ENCODE data around the gene TEX11. TPM values are rescaled to one million over a fixed set of nuclear protein-coding genes. Genes with fewer than 3 reads are reported as not detected.
A peak's percentile ranks its signal among the peaks of the same experiment; 100 is the strongest.

Gene TEX11
- total and polyA plus RNA-seq, 10 of the 15 experiments (the other 5 are each of a cell fraction or from before 2014, with no cell fraction given): not detected

DNA sequence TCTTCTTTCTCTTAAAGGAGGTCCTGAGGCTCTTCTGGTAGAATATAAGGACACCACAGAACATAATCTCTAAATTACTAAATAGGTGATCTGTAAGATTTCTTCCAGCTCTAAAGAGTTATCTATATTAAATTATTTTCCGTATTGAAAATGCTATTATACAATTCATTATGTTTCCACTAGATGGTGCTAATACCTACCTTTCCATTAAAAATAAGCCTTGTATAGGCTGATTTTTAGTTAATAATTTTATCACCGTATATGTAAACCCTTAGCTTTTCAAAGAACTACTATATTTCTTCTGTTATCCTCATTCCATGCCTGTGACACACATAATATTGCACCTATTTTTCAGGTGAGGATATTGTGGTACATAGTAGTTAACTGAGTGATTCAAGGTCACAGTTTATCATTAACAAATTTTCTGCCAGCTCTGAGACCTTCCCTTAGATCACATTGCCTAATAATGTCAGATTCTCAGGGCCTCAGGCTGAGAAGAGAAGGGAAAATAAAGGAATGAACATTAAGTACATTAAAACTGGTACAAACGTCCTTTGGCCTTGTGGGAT lies 138.8 kb downstream of the TEX11 start:
- Histone ChIP-seq H3K27ac (ENCODE audit: control insufficient read depth, insufficient read depth) (no peak overlapping the region), H3K4me3 (no peak overlapping the region), H3K4me2 (ENCODE audit: control insufficient read depth, insufficient read depth) (no peak overlapping the region), H2AFZ (ENCODE audit: control insufficient read depth, low read depth, low read length) (no peak overlapping the region), H3K36me3 (ENCODE audit: control insufficient read depth in 2 of 2, insufficient read depth in 2 of 2, low read length in 1 of 2) (no peaks in the 10 kb centered on the region), H3K9ac (ENCODE audit: control insufficient read depth, insufficient read depth, low read length) (no peak overlapping the region), H4K20me1 (ENCODE audit: control insufficient read depth, insufficient read depth) (no peaks in the 10 kb centered on the region), H3K4me1 (ENCODE audit: control insufficient read depth, insufficient read depth, low read length) (no peaks in the 10 kb centered on the region), H3K27me3 (replicated peaks in 1 of 2; ENCODE audit: control insufficient read depth in 2 of 2, insufficient read depth in 2 of 2, low read length in 1 of 2) (no peaks in the 10 kb centered on the region), H3K79me2 (ENCODE audit: control insufficient read depth, insufficient read depth, low read length) (no peaks in the 10 kb centered on the region), H3K9me3 (replicated peaks; ENCODE audit: control insufficient read depth, insufficient read depth, low read length) (no peaks in the 10 kb centered on the region)
- in situ Hi-C loops (cut with MboI) (loop anchor here (5.0 kb wide), 1 partner anchor 408 kb away; no protein-coding TSS in a partner anchor), intact Hi-C loops (cut with micrococcal nuclease; ENCODE audit: unreplicated experiment) (loop anchor here (2.0 kb wide), 2 partner anchors 211 to 409 kb away; no protein-coding TSS in a partner anchor)
- POLR2A ChIA-PET: no interaction called here
- FAIRE-seq (no peak), DNase-seq (ENCODE audit: low read depth, low spot score) (no peak), ATAC-seq (no peak)
- 13% methylated on average over 3 of the region's 3 CpGs for WGBS (ENCODE audit: insufficient coverage, insufficient replicate concordance, low lambda C conversion rate, missing lambda C conversion rate)
- RAD21 ChIA-PET (ENCODE audit: unreplicated experiment): interaction anchor here (0.7 kb wide), 1 partner anchor 211 kb away, joined by 5 read pairs; no protein-coding TSS in a partner anchor
- BruUV-seq (replicated peaks): no TSS peak
- TF ChIP-seq ZNF217 (IDR thresholded peaks at IDR 0.05) (no peak), PAX5 (IDR thresholded peaks at IDR 0.05; ENCODE audit: borderline replicate concordance, low read depth, low read length) (no peak), NKRF (conservative IDR thresholded peaks at IDR 0.05) (no peak), SIN3A (IDR thresholded peaks at IDR 0.05; ENCODE audit: low read depth, low read length) (no peak), NFXL1 (IDR thresholded peaks at IDR 0.05; ENCODE audit: borderline replicate concordance) (no peak), SMC3 (IDR thresholded peaks at IDR 0.05; ENCODE audit: borderline replicate concordance, low read length) (peak; percentile 24; the same call in 1 of the 2 replicates), RAD21 (IDR thresholded peaks at IDR 0.05; ENCODE audit: insufficient read depth, low read depth, low read length) (0 out of 2 replicates have a peak, but pooled peaks have one; percentile 21)
- TF ChIP-seq, protein P1, sequence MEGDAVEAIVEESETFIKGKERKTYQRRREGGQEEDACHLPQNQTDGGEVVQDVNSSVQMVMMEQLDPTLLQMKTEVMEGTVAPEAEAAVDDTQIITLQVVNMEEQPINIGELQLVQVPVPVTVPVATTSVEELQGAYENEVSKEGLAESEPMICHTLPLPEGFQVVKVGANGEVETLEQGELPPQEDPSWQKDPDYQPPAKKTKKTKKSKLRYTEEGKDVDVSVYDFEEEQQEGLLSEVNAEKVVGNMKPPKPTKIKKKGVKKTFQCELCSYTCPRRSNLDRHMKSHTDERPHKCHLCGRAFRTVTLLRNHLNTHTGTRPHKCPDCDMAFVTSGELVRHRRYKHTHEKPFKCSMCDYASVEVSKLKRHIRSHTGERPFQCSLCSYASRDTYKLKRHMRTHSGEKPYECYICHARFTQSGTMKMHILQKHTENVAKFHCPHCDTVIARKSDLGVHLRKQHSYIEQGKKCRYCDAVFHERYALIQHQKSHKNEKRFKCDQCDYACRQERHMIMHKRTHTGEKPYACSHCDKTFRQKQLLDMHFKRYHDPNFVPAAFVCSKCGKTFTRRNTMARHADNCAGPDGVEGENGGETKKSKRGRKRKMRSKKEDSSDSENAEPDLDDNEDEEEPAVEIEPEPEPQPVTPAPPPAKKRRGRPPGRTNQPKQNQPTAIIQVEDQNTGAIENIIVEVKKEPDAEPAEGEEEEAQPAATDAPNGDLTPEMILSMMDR (IDR thresholded peaks at IDR 0.05 in 2 of 3, conservative IDR thresholded peaks at IDR 0.05 in 1 of 3; ENCODE audit: control insufficient read depth in 2 of 3, extremely low read depth in 1 of 3, insufficient read depth in 1 of 3, low read depth in 3 of 3, low read length in 3 of 3): peak in 1 of 3 experiments; percentile 32; a peak in 3 of 6 replicates
- TF ChIP-seq, protein P2, sequence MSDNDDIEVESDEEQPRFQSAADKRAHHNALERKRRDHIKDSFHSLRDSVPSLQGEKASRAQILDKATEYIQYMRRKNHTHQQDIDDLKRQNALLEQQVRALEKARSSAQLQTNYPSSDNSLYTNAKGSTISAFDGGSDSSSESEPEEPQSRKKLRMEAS (IDR thresholded peaks at IDR 0.05; ENCODE audit: low read depth, low read length): no peak
- CTCF ChIA-PET: interaction anchor here (0.6 to 1.7 kb wide), 6 partner anchors 16 to 410 kb away, joined by 3 to 7 read pairs (median 4); no protein-coding TSS in a partner anchor
- SMC1A ChIA-PET (ENCODE audit: uncharacterized antibody, unreplicated experiment): interaction anchor here (0.9 to 2.0 kb wide), 3 partner anchors 198 to 410 kb away, joined by 3 to 7 read pairs (median 5); no protein-coding TSS in a partner anchor

All from GM12878 (cell line).